ENCODE data around the gene PLIN3. TPM values are rescaled to one million over a fixed set of nuclear protein-coding genes. Genes with fewer than 3 reads are reported as not detected.

The PLIN3 gene
- total and polyA plus RNA-seq, 9 of the 15 experiments (the other 6 are each of a cell fraction or from before 2014, with no cell fraction given) = 7.5 to 75.6 (median 43.1) TPM

DNA sequence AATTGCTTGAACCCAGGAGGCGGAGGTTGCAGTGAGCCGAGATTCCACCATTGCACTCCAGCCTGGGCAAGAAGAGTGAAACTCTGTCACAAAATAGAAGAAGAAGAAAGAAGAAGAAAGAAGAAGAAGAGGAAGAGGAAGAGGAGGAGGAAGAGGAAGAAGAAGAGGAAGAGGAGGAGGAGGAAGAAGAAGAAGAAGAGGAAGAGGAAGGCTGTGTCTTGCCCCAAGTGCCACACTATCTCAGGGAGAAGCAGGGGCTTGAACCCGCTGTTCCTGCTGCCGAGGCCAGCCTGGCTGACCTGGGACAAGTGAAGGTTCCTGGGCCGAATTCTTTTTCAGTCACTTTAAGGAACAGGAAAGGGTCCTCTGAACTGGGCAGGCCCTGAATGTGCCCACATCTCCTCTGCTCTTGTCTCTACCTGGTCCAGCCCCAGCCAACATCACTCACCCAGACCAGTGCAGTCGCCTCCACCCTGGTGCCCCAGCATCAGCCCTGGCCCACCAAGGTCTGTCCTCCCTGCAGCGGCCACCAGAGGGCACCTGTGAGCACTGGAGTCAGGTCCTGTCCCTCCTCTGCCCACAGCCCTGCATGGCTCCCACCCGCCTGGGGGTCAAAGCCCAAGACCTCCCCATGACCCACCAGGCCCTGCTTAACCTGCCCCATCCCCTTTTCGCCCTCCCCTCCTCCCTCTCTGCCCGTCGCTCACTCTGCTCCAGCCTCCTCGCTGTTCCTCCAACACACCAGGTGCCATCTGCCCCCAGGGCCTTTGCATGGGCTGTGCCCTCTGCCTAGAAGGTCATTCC lies 55.9 kb downstream of the PLIN3 start (continued):
- TF ChIP-seq, protein P1, sequence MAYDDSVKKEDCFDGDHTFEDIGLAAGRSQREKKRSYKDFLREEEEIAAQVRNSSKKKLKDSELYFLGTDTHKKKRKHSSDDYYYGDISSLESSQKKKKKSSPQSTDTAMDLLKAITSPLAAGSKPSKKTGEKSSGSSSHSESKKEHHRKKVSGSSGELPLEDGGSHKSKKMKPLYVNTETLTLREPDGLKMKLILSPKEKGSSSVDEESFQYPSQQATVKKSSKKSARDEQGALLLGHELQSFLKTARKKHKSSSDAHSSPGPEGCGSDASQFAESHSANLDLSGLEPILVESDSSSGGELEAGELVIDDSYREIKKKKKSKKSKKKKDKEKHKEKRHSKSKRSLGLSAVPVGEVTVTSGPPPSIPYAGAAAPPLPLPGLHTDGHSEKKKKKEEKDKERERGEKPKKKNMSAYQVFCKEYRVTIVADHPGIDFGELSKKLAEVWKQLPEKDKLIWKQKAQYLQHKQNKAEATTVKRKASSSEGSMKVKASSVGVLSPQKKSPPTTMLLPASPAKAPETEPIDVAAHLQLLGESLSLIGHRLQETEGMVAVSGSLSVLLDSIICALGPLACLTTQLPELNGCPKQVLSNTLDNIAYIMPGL (CRISPR knock-in tag; IDR thresholded peaks at IDR 0.05) = no peak
- TF ChIP-seq ZNF41 (CRISPR knock-in tag; conservative IDR thresholded peaks at IDR 0.05) (no peak), KAT2B (IDR thresholded peaks at IDR 0.05; ENCODE audit: low read depth, low read length) (no peak), TEAD2 (tag; IDR thresholded peaks at IDR 0.05) (no peak), HDGF (IDR thresholded peaks at IDR 0.05) (peak; percentile 98), RCOR1 (IDR thresholded peaks at IDR 0.05; ENCODE audit: borderline replicate concordance in 1 of 2, low read depth in 2 of 2, low read length in 2 of 2) (peak; percentile 18 to 51; a peak in 1 of 4 replicates), FOXJ3 (CRISPR knock-in tag; IDR thresholded peaks at IDR 0.05) (no peak), MTA2 (IDR thresholded peaks at IDR 0.05; ENCODE audit: low read depth) (peak; percentile 27; the same call in 1 of the 2 replicates), KDM1A (IDR thresholded peaks at IDR 0.05) (peak; percentile 87 to 95), SP1 (CRISPR knock-in tag; IDR thresholded peaks at IDR 0.05) (peak; percentile 26; the same call in 1 of the 2 replicates), CHD4 (IDR thresholded peaks at IDR 0.05; ENCODE audit: insufficient read depth, insufficient replicate concordance, low read depth, low read length, poor library complexity, severe bottlenecking) (peak; percentile 55), TOE1 (IDR thresholded peaks at IDR 0.05; ENCODE audit: borderline replicate concordance) (0 out of 2 replicates have a peak, but pooled peaks have one; percentile 38), TOE1 (CRISPR knock-in tag; IDR thresholded peaks at IDR 0.05; ENCODE audit: borderline replicate concordance, low read depth) (no peak), CBFA2T3 (IDR thresholded peaks at IDR 0.05) (no peak), NFRKB (IDR thresholded peaks at IDR 0.05; ENCODE audit: low read depth) (no peak)
- TF ChIP-seq, protein P2, sequence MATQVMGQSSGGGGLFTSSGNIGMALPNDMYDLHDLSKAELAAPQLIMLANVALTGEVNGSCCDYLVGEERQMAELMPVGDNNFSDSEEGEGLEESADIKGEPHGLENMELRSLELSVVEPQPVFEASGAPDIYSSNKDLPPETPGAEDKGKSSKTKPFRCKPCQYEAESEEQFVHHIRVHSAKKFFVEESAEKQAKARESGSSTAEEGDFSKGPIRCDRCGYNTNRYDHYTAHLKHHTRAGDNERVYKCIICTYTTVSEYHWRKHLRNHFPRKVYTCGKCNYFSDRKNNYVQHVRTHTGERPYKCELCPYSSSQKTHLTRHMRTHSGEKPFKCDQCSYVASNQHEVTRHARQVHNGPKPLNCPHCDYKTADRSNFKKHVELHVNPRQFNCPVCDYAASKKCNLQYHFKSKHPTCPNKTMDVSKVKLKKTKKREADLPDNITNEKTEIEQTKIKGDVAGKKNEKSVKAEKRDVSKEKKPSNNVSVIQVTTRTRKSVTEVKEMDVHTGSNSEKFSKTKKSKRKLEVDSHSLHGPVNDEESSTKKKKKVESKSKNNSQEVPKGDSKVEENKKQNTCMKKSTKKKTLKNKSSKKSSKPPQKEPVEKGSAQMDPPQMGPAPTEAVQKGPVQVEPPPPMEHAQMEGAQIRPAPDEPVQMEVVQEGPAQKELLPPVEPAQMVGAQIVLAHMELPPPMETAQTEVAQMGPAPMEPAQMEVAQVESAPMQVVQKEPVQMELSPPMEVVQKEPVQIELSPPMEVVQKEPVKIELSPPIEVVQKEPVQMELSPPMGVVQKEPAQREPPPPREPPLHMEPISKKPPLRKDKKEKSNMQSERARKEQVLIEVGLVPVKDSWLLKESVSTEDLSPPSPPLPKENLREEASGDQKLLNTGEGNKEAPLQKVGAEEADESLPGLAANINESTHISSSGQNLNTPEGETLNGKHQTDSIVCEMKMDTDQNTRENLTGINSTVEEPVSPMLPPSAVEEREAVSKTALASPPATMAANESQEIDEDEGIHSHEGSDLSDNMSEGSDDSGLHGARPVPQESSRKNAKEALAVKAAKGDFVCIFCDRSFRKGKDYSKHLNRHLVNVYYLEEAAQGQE (IDR thresholded peaks at IDR 0.05; ENCODE audit: borderline replicate concordance) = peak; percentile 68; the same call in 1 of the 2 replicates
- TF ChIP-seq, protein P2 (CRISPR knock-in tag; IDR thresholded peaks at IDR 0.05; ENCODE audit: low read depth) = no peak
- TF ChIP-seq, protein P3, sequence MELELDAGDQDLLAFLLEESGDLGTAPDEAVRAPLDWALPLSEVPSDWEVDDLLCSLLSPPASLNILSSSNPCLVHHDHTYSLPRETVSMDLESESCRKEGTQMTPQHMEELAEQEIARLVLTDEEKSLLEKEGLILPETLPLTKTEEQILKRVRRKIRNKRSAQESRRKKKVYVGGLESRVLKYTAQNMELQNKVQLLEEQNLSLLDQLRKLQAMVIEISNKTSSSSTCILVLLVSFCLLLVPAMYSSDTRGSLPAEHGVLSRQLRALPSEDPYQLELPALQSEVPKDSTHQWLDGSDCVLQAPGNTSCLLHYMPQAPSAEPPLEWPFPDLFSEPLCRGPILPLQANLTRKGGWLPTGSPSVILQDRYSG (tag; conservative IDR thresholded peaks at IDR 0.05; ENCODE audit: low read depth) = no peak

Data from K562 (cell line).